SK-N-SH (cell line): ENCODE measurements around the gene APOBEC3H.

Experiments
- CTCF ChIP-seq: fragments of 200-600 bp; sonication (generic); IDR thresholded peaks from 2 replicates; pipeline ENCODE4 v1.6.1; 2017; ENCODE audit warnings: antibody characterized with exemption, mild to moderate bottlenecking, moderate library complexity
- EP300 ChIP-seq, 2 experiments: IDR thresholded peaks; 2 replicates each; pipeline versions ENCODE4 v1.4.0 to v1.6.1; 2012; ENCODE audit warnings: borderline replicate concordance in 1 of 2, low read depth in 1 of 2, low read length in 1 of 2
- JUND ChIP-seq: IDR thresholded peaks from 2 replicates; pipeline ENCODE4 v1.4.0; 2012
- RCOR1 ChIP-seq: fragments of 150-350 bp; IDR thresholded peaks from 2 replicates; pipeline ENCODE4 v1.6.1; 2017; ENCODE audit warnings: antibody characterized with exemption, low read length
- TAF1 ChIP-seq: IDR thresholded peaks from 2 replicates; pipeline ENCODE4 v1.6.1; 2012; ENCODE audit warnings: low read depth, mild to moderate bottlenecking, low read length, moderate library complexity, borderline replicate concordance

GRCh38 chr22:39135092-39135896, 38.2 kb downstream of the APOBEC3H start:
- peak; percentile 47 for TF ChIP-seq CTCF
- no peak; the same call in 1 of the 2 replicates for TF ChIP-seq RCOR1
- no peak for TF ChIP-seq EP300 (IDR thresholded peaks at IDR 0.05; ENCODE audit: borderline replicate concordance in 1 of 2, low read depth in 1 of 2, low read length in 1 of 2)
- TF ChIP-seq JUND = no peak
- TF ChIP-seq TAF1 = no peak
